HEK293 (cell line): ENCODE measurements around the gene FBRSL1.

Experiments
- GFI1B ChIP-seq: fragments of 450-650 bp; formaldehyde crosslinking; IDR thresholded peaks from 2 replicates; pipeline ENCODE4 v1.5.1; 2016; ENCODE audit warnings: missing biosample characterization, missing genetic modification characterization
- GLI2 ChIP-seq: fragments of 450-650 bp; formaldehyde crosslinking; IDR thresholded peaks from 2 replicates; pipeline ENCODE4; 2017; ENCODE audit warnings: missing biosample characterization, missing genetic modification characterization, low read depth, borderline replicate concordance
- IKZF3 ChIP-seq: fragments of 450-650 bp; IDR thresholded peaks from 2 replicates; pipeline ENCODE4 v1.5.0; 2018; ENCODE audit warnings: missing biosample characterization, mild to moderate bottlenecking, missing genetic modification characterization, moderate library complexity
- MZF1 ChIP-seq: fragments of 450-650 bp; formaldehyde crosslinking; IDR thresholded peaks from 2 replicates; pipeline ENCODE4 v1.5.1; 2017; ENCODE audit warnings: missing biosample characterization, missing genetic modification characterization, borderline replicate concordance
- PATZ1 ChIP-seq: fragments of 450-650 bp; formaldehyde crosslinking; IDR thresholded peaks from 2 replicates; pipeline ENCODE4 v1.5.1; 2016; ENCODE audit warnings: missing biosample characterization, missing genetic modification characterization
- PRDM1 ChIP-seq: fragments of 450-650 bp; formaldehyde crosslinking; IDR thresholded peaks from 2 replicates; pipeline ENCODE4; 2016; ENCODE audit warnings: missing biosample characterization, missing genetic modification characterization
- PRDM2 ChIP-seq: fragments of 450-650 bp; formaldehyde crosslinking; IDR thresholded peaks from 2 replicates; pipeline ENCODE4 v1.5.1; 2016; ENCODE audit warnings: missing biosample characterization, missing genetic modification characterization, borderline replicate concordance
- PRDM6 ChIP-seq: fragments of 450-650 bp; formaldehyde crosslinking; IDR thresholded peaks from 2 replicates; pipeline ENCODE4 v1.5.1; 2017; ENCODE audit warnings: missing biosample characterization, missing genetic modification characterization
- SETDB1 ChIP-seq: IDR thresholded peaks from one replicate; pipeline ENCODE4 v1.6.1; 2017; ENCODE audit warnings: mild to moderate bottlenecking, low read length, moderate library complexity, mixed read lengths; ENCODE audit not compliant: insufficient read length
- YY1 ChIP-seq: fragments of 450-650 bp; formaldehyde crosslinking; IDR thresholded peaks from 2 replicates; pipeline ENCODE4 v1.5.1; 2018; ENCODE audit warnings: missing biosample characterization, missing genetic modification characterization
- ZNF121 ChIP-seq: fragments of 450-650 bp; formaldehyde crosslinking; IDR thresholded peaks from 2 replicates; pipeline ENCODE4 v1.5.1; 2016; ENCODE audit warnings: missing biosample characterization, missing genetic modification characterization
- ZNF157 ChIP-seq: fragments of 450-650 bp; formaldehyde crosslinking; IDR thresholded peaks from 2 replicates; pipeline ENCODE4 v1.5.1; 2016; ENCODE audit warnings: missing biosample characterization, missing genetic modification characterization
- ZNF214 ChIP-seq: fragments of 450-650 bp; formaldehyde crosslinking; IDR thresholded peaks from 2 replicates; pipeline ENCODE4 v1.5.1; 2017; ENCODE audit warnings: missing biosample characterization, mild to moderate bottlenecking, missing genetic modification characterization, borderline replicate concordance
- ZNF23 ChIP-seq: fragments of 450-650 bp; formaldehyde crosslinking; IDR thresholded peaks from 2 replicates; pipeline ENCODE4 v1.5.1; 2016; ENCODE audit warnings: missing biosample characterization, missing genetic modification characterization, borderline replicate concordance
- ZNF48 ChIP-seq: fragments of 450-650 bp; formaldehyde crosslinking; IDR thresholded peaks from 2 replicates; pipeline ENCODE4 v1.5.1; 2016; ENCODE audit warnings: missing biosample characterization, missing genetic modification characterization
- ZNF514 ChIP-seq: fragments of 450-650 bp; formaldehyde crosslinking; IDR thresholded peaks from 2 replicates; pipeline ENCODE4 v1.5.1; 2016; ENCODE audit warnings: missing biosample characterization, missing genetic modification characterization
- ZNF600 ChIP-seq: fragments of 450-650 bp; formaldehyde crosslinking; IDR thresholded peaks from 2 replicates; pipeline ENCODE4 v1.5.1; 2016; ENCODE audit warnings: missing biosample characterization, missing genetic modification characterization
- ZNF629 ChIP-seq: fragments of 450-650 bp; formaldehyde crosslinking; IDR thresholded peaks from 2 replicates; pipeline ENCODE4 v1.5.1; 2017; ENCODE audit warnings: missing biosample characterization, missing genetic modification characterization
- ZNF654 ChIP-seq: fragments of 450-650 bp; formaldehyde crosslinking; IDR thresholded peaks from 2 replicates; pipeline ENCODE4 v1.5.1; 2016; ENCODE audit warnings: low read depth, missing biosample characterization, missing genetic modification characterization
- TF ChIP-seq, protein P1 (sequence below): fragments of 450-650 bp; formaldehyde crosslinking; IDR thresholded peaks from 2 replicates; pipeline ENCODE4 v1.5.1; 2016; ENCODE audit warnings: missing biosample characterization, missing genetic modification characterization
- TF ChIP-seq, protein P2 (sequence below): fragments of 450-650 bp; formaldehyde crosslinking; IDR thresholded peaks from 2 replicates; pipeline ENCODE4 v1.5.1; 2017; ENCODE audit warnings: missing biosample characterization, missing genetic modification characterization

FBRSL1 gene

GRCh38 chr12:132506328-132507160 lies 16.6 kb downstream of the FBRSL1 start (continued):
- peak; percentile 55; the same call in 1 of the 2 replicates for TF ChIP-seq ZNF629
- TF ChIP-seq ZNF121: no peak
- no peak for TF ChIP-seq IKZF3 (tag by site-specific recombination)
- TF ChIP-seq ZNF48 (tag by site-specific recombination): no peak
- TF ChIP-seq PRDM6 (tag by site-specific recombination): no peak
- peak; percentile 93 for TF ChIP-seq PATZ1 (tag by site-specific recombination)
- TF ChIP-seq PRDM1: no peak
- no peak for TF ChIP-seq ZNF23 (tag by site-specific recombination)
- no peak for TF ChIP-seq PRDM2 (tag by site-specific recombination)
- TF ChIP-seq ZNF654 (tag by site-specific recombination): no peak
- no peak for TF ChIP-seq ZNF514 (tag by site-specific recombination)
- TF ChIP-seq, protein P1, sequence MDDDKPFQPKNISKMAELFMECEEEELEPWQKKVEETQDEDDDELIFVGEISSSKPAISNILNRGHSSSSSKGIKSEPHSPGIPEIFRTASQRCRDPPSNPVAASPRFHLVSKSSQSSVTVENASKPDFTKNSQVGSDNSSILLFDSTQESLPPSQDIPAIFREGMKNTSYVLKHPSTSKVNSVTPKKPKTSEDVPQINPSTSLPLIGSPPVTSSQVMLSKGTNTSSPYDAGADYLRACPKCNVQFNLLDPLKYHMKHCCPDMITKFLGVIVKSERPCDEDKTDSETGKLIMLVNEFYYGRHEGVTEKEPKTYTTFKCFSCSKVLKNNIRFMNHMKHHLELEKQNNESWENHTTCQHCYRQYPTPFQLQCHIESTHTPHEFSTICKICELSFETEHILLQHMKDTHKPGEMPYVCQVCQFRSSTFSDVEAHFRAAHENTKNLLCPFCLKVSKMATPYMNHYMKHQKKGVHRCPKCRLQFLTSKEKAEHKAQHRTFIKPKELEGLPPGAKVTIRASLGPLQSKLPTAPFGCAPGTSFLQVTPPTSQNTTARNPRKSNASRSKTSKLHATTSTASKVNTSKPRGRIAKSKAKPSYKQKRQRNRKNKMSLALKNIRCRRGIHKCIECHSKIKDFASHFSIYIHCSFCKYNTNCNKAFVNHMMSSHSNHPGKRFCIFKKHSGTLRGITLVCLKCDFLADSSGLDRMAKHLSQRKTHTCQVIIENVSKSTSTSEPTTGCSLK (tag by site-specific recombination): no peak
- TF ChIP-seq YY1 (tag by site-specific recombination): peak; percentile 35; the same call in 1 of the 2 replicates
- no peak for TF ChIP-seq GFI1B
- TF ChIP-seq MZF1 (tag by site-specific recombination): no peak
- TF ChIP-seq ZNF600 (tag by site-specific recombination): peak; percentile 90
- no peak for TF ChIP-seq ZNF157 (tag by site-specific recombination)
- TF ChIP-seq ZNF214 (tag by site-specific recombination): no peak
- TF ChIP-seq, protein P2, sequence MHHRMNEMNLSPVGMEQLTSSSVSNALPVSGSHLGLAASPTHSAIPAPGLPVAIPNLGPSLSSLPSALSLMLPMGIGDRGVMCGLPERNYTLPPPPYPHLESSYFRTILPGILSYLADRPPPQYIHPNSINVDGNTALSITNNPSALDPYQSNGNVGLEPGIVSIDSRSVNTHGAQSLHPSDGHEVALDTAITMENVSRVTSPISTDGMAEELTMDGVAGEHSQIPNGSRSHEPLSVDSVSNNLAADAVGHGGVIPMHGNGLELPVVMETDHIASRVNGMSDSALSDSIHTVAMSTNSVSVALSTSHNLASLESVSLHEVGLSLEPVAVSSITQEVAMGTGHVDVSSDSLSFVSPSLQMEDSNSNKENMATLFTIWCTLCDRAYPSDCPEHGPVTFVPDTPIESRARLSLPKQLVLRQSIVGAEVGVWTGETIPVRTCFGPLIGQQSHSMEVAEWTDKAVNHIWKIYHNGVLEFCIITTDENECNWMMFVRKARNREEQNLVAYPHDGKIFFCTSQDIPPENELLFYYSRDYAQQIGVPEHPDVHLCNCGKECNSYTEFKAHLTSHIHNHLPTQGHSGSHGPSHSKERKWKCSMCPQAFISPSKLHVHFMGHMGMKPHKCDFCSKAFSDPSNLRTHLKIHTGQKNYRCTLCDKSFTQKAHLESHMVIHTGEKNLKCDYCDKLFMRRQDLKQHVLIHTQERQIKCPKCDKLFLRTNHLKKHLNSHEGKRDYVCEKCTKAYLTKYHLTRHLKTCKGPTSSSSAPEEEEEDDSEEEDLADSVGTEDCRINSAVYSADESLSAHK (tag by site-specific recombination): no peak
- no peak for TF ChIP-seq GLI2
- no peak for TF ChIP-seq SETDB1
